SK-N-SH (cell line): ENCODE measurements around the gene FBXL7. TPM values are rescaled to one million over a fixed set of nuclear protein-coding genes. Genes with fewer than 3 reads are reported as not detected.

Experiments used
- CTCF ChIA-PET: fragments of 300-600, 350-600 bp; formaldehyde crosslinking; extraction: SDS; loops from one replicate; lab custom pipeline; 2021; lab: Yijun Ruan, JAX
- POLR2A ChIA-PET: fragments of 350-600 bp; sonication (Branson Sonifier 250); formaldehyde crosslinking; extraction: SDS; loops from one replicate; lab custom pipeline; 2020; ENCODE audit warnings: antibody characterized with exemption, inconsistent platforms; lab: Yijun Ruan, JAX
- DNase-seq: peaks from one replicate; pipeline ENCODE4 v3.0.0; 2012
- H2AFZ ChIP-seq: fragments of 200-600 bp; sonication (generic); 2 replicates; pipeline ENCODE4 v1.8.1; 2016; ENCODE audit warnings: antibody characterized with exemption, mild to moderate bottlenecking, low read depth
- H3F3A ChIP-seq: fragments of 200-600 bp; sonication (generic); replicated peaks from 2 replicates; pipeline ENCODE3; 2016; ENCODE audit warnings: antibody characterized with exemption, mild to moderate bottlenecking; ENCODE audit not compliant: insufficient read depth
- H3K27ac ChIP-seq, 2 experiments: fragments of 200-500 bp in 1 of 2; fragments of 200-600 bp in 1 of 2; sonication (Bioruptor generic) in 1 of 2; sonication (generic), shearing (Covaris generic) in 1 of 2; 2 replicates each; pipeline versions ENCODE4 v1.5.1 to v1.6.1; 2014 to 2016; ENCODE audit warnings: low read depth in 2 of 2, inconsistent platforms in 1 of 2, low read length in 1 of 2, mild to moderate bottlenecking in 1 of 2, mixed read lengths in 1 of 2
- H3K27me3 ChIP-seq: fragments of 200-600 bp; sonication (generic), shearing (Covaris generic); 2 replicates; pipeline ENCODE4 v1.6.1; 2016; ENCODE audit warnings: mixed run types; ENCODE audit not compliant: insufficient read depth
- H3K36me3 ChIP-seq, 2 experiments: fragments of 200-500 bp in 1 of 2; fragments of 200-600 bp in 1 of 2; sonication (Bioruptor generic) in 1 of 2; sonication (generic) in 1 of 2; replicated peaks in 1 of 2; 2 replicates each; pipeline versions ENCODE3 to v1.5.1; 2014 to 2016; ENCODE audit warnings: low read length in 1 of 2, mild to moderate bottlenecking in 1 of 2; ENCODE audit not compliant: insufficient read depth in 2 of 2, control insufficient read depth in 1 of 2
- H3K4me1 ChIP-seq, 2 experiments: fragments of 200-500 bp in 1 of 2; fragments of 200-600 bp in 1 of 2; sonication (Bioruptor generic) in 1 of 2; sonication (generic), shearing (Covaris generic) in 1 of 2; 2 replicates each; pipeline versions ENCODE4 v1.5.1 to v1.6.1; 2014 to 2016; ENCODE audit warnings: low read depth in 1 of 2, low read length in 1 of 2, mixed run types in 1 of 2; ENCODE audit not compliant: insufficient read depth in 2 of 2, control insufficient read depth in 1 of 2
- H3K4me2 ChIP-seq: fragments of 200-600 bp; sonication (generic), shearing (Covaris generic); 2 replicates; pipeline ENCODE4 v1.6.1; 2017; ENCODE audit warnings: mixed run types
- H3K4me3 ChIP-seq, 2 experiments: fragments of 200-500 bp in 1 of 2; fragments of 200-600 bp in 1 of 2; sonication (Bioruptor generic) in 1 of 2; sonication (generic), shearing (Covaris generic) in 1 of 2; 2 replicates each; pipeline versions ENCODE4 v1.5.1 to v1.8.1; 2014 to 2016; ENCODE audit warnings: low read depth in 2 of 2, inconsistent platforms in 1 of 2, low read length in 1 of 2, mild to moderate bottlenecking in 1 of 2, mixed read lengths in 1 of 2, moderate library complexity in 1 of 2
- H3K79me2 ChIP-seq: fragments of 200-600 bp; sonication (generic); 2 replicates; pipeline ENCODE4 v1.8.1; 2017; ENCODE audit warnings: mild to moderate bottlenecking; ENCODE audit not compliant: insufficient read depth
- H3K9ac ChIP-seq: fragments of 200-600 bp; sonication (generic); 2 replicates; pipeline ENCODE4 v1.6.1; 2017; ENCODE audit warnings: mixed run types
- H3K9me2 ChIP-seq: fragments of 200-600 bp; sonication (generic); 2 replicates; pipeline ENCODE4 v1.6.1; 2017; ENCODE audit warnings: mixed run types
- H3K9me3 ChIP-seq: fragments of 200-600 bp; sonication (generic); 2 replicates; pipeline ENCODE4 v1.6.1; 2017; ENCODE audit warnings: mixed run types, mild to moderate bottlenecking, moderate library complexity
- H4K20me1 ChIP-seq: fragments of 200-600 bp; sonication (generic); 2 replicates; pipeline ENCODE4 v1.6.1; 2017; ENCODE audit warnings: mild to moderate bottlenecking, mixed run types; ENCODE audit not compliant: insufficient read depth
- CHD2 ChIP-seq: fragments of 150-350 bp; IDR thresholded peaks from 2 replicates; pipeline ENCODE4 v1.6.1; 2018; ENCODE audit warnings: low read length; ENCODE audit not compliant: partially characterized antibody
- CTCF ChIP-seq: fragments of 200-600 bp; sonication (generic); IDR thresholded peaks from 2 replicates; pipeline ENCODE4 v1.6.1; 2017; ENCODE audit warnings: antibody characterized with exemption, mild to moderate bottlenecking, moderate library complexity
- ELF1 ChIP-seq: IDR thresholded peaks from 2 replicates; pipeline ENCODE4 v1.4.0; 2012
- EP300 ChIP-seq, 2 experiments: IDR thresholded peaks; 2 replicates each; pipeline versions ENCODE4 v1.4.0 to v1.6.1; 2012; ENCODE audit warnings: borderline replicate concordance in 1 of 2, low read depth in 1 of 2, low read length in 1 of 2
- FOXM1 ChIP-seq: IDR thresholded peaks from 2 replicates; pipeline ENCODE4 v1.4.0; 2012; ENCODE audit warnings: low read depth, mild to moderate bottlenecking
- GABPA ChIP-seq: IDR thresholded peaks from 2 replicates; pipeline ENCODE4 v1.4.0; 2012; ENCODE audit warnings: low read depth, mild to moderate bottlenecking
- MEF2A ChIP-seq: IDR thresholded peaks from 2 replicates; pipeline ENCODE4 v1.4.0; 2012; ENCODE audit warnings: low read depth, borderline replicate concordance
- MXI1 ChIP-seq: IDR thresholded peaks from 2 replicates; pipeline ENCODE4 v1.6.1; 2012; ENCODE audit warnings: mild to moderate bottlenecking, low read depth, low read length, improper control_type of control experiment
- NFIC ChIP-seq: IDR thresholded peaks from 2 replicates; pipeline ENCODE4 v1.4.0; 2012; ENCODE audit warnings: borderline replicate concordance
- RAD21 ChIP-seq: IDR thresholded peaks from 2 replicates; pipeline ENCODE4 v1.6.1; 2012; ENCODE audit warnings: mild to moderate bottlenecking, low read length
- RCOR1 ChIP-seq: fragments of 150-350 bp; IDR thresholded peaks from 2 replicates; pipeline ENCODE4 v1.6.1; 2017; ENCODE audit warnings: antibody characterized with exemption, low read length
- RFX5 ChIP-seq: IDR thresholded peaks from 2 replicates; pipeline ENCODE4 v1.6.1; 2012; ENCODE audit warnings: mild to moderate bottlenecking, improper control_type of control experiment, low read length
- RXRA ChIP-seq: IDR thresholded peaks from 2 replicates; pipeline ENCODE4 v1.4.0; 2012; ENCODE audit warnings: low read depth, mild to moderate bottlenecking, borderline replicate concordance
- SMC3 ChIP-seq: IDR thresholded peaks from 2 replicates; pipeline ENCODE4 v1.6.1; 2012; ENCODE audit warnings: low read depth, low read length, improper control_type of control experiment
- TCF12 ChIP-seq: IDR thresholded peaks from 2 replicates; pipeline ENCODE4 v1.4.0; 2012
- ZBTB33 ChIP-seq: IDR thresholded peaks from 2 replicates; pipeline ENCODE4 v1.4.0; 2012; ENCODE audit warnings: low read depth, borderline replicate concordance
- WGBS: methylation state at CpG from one replicate; pipeline ENCODE4 v1.1.6; 2017; ENCODE audit warnings: low lambda C conversion rate; 5-methylcytosine and 5-hydroxymethylcytosine counted together
- polyA plus RNA-seq, 3 experiments: library from polyadenylated mRNA; depleted of rRNA; stranded (reverse); fragments of >200 nt; gene quantifications; 2 replicates each; pipeline ENCODE4 v1.2.3, GENCODE V29; 2012

Gene FBXL7
- polyA plus RNA-seq, 1 of the 3 experiments (the other 2 are of a cell fraction), result 7.0 TPM

GRCh38 chr5:15596936-15597335, 97.0 kb downstream of the FBXL7 start:
- Histone ChIP-seq H3K27ac (no peak overlapping the region), H3K9ac (no peak overlapping the region), H2AFZ (no peak overlapping the region), H3K9me3 (no peaks in the 10 kb centered on the region), H3K27me3 (no peaks in the 10 kb centered on the region), H4K20me1 (no peaks in the 10 kb centered on the region), H3K9me2 (no peaks in the 10 kb centered on the region), H3K4me2 (no peak overlapping the region), H3K36me3 (peaks cover 0 to 4% of the 10 kb centered on the region in 2 experiments), H3K4me3 (no peak overlapping the region), H3K79me2 (peaks cover 7% of the 10 kb centered on the region; the same call in 1 of the 2 replicates), H3F3A (no peaks in the 10 kb centered on the region), H3K4me1 (peaks cover 0 to 3% of the 10 kb centered on the region in 2 experiments; a peak in 1 of 4 replicates)
- WGBS, result 89% methylated on average over 1 of the region's 1 CpG
- CTCF ChIA-PET, result interaction anchor here (0.7 to 1.4 kb wide), 5 partner anchors 9 to 525 kb away, joined by 3 read pairs; no protein-coding TSS in a partner anchor
- TF ChIP-seq RFX5, result no peak
- no peak for DNase-seq
- POLR2A ChIA-PET, result no interaction called here

- Histone ChIP-seq H3K79me2 (peaks cover 7% of the 10 kb centered on the region; the same call in 1 of the 2 replicates), H3K27ac (no peak overlapping the region), H3K9ac (no peak overlapping the region), H4K20me1 (no peaks in the 10 kb centered on the region), H2AFZ (no peak overlapping the region), H3K4me1 (peaks cover 0 to 3% of the 10 kb centered on the region in 2 experiments; a peak in 1 of 4 replicates), H3K9me3 (no peaks in the 10 kb centered on the region), H3F3A (no peaks in the 10 kb centered on the region), H3K36me3 (peaks cover 0 to 4% of the 10 kb centered on the region in 2 experiments), H3K4me2 (no peak overlapping the region), H3K27me3 (no peaks in the 10 kb centered on the region), H3K4me3 (no peak overlapping the region), H3K9me2 (no peaks in the 10 kb centered on the region)
- ChIA-PET CTCF (interaction anchor here (0.6 to 1.4 kb wide), 6 partner anchors 10 to 194 kb away, joined by 3 read pairs; no protein-coding TSS in a partner anchor), POLR2A (no interaction called here)
- WGBS, result 100% methylated on average over 1 of the region's 1 CpG
- no peak for TF ChIP-seq EP300 (IDR thresholded peaks at IDR 0.05; ENCODE audit: borderline replicate concordance in 1 of 2, low read depth in 1 of 2, low read length in 1 of 2)
- TF ChIP-seq ELF1, result no peak
- DNase-seq, result no peak
Measured at GRCh38 chr5:15597804-15598203, 97.8 kb downstream of the FBXL7 start.

GRCh38 chr5:15598294-15598902, 98.4 kb downstream of the FBXL7 start:
- Histone ChIP-seq H3K4me3 (no peak overlapping the region), H3K27me3 (no peaks in the 10 kb centered on the region), H3K36me3 (peaks cover 0 to 4% of the 10 kb centered on the region in 2 experiments), H3K27ac (no peak overlapping the region), H3F3A (no peaks in the 10 kb centered on the region), H2AFZ (no peak overlapping the region), H3K9me2 (no peaks in the 10 kb centered on the region), H3K9me3 (no peaks in the 10 kb centered on the region), H4K20me1 (no peaks in the 10 kb centered on the region), H3K4me1 (peaks cover 0 to 3% of the 10 kb centered on the region in 2 experiments; a peak in 1 of 4 replicates), H3K9ac (no peak overlapping the region), H3K79me2 (peaks cover 7% of the 10 kb centered on the region; the same call in 1 of the 2 replicates), H3K4me2 (no peak overlapping the region)
- TF ChIP-seq ZBTB33 (no peak), CTCF (peak; percentile 71), TCF12 (no peak), MEF2A (no peak), RAD21 (peak; percentile 53), RCOR1 (no peak), GABPA (no peak), CHD2 (no peak), RXRA (no peak), NFIC (no peak), FOXM1 (no peak), MXI1 (no peak), SMC3 (no peak; the same call in 1 of the 2 replicates)
- ChIA-PET CTCF (interaction anchor here (0.8 to 1.9 kb wide), 6 partner anchors 13 to 193 kb away, joined by 3 to 9 read pairs (median 4); no protein-coding TSS in a partner anchor), POLR2A (no interaction called here)
- DNase-seq, result no peak
- 65% methylated on average over 3 of the region's 3 CpGs for WGBS
